Mesodermal cell (in vitro differentiated cells): Measurements from ENCODE around the gene VEPH1.

Experiments used
- H3K27ac ChIP-seq: 2 replicates; pipeline ENCODE4 v1.7.0; 2013; ENCODE audit warnings: mild to moderate bottlenecking, low read depth, low read length, moderate library complexity; ENCODE audit not compliant: severe bottlenecking
- H3K36me3 ChIP-seq: 2 replicates; pipeline ENCODE4 v1.7.1; 2013; ENCODE audit warnings: mild to moderate bottlenecking, low read length, moderate library complexity; ENCODE audit not compliant: control insufficient read depth, insufficient read depth
- H3K4me1 ChIP-seq: one replicate; pipeline ENCODE4 v1.7.1; 2013; ENCODE audit warnings: mild to moderate bottlenecking, low read length; ENCODE audit not compliant: insufficient read depth, control insufficient read depth, poor library complexity, severe bottlenecking
- H3K4me3 ChIP-seq: 2 replicates; pipeline ENCODE4 v1.7.0; 2013; ENCODE audit warnings: low read length, control low read depth, mild to moderate bottlenecking; ENCODE audit not compliant: insufficient read depth, poor library complexity, severe bottlenecking; ENCODE audit errors: extremely low read depth
- H3K9me3 ChIP-seq: 2 replicates; pipeline ENCODE4 v1.7.1; 2013; ENCODE audit warnings: mild to moderate bottlenecking, low read length, moderate library complexity; ENCODE audit not compliant: control insufficient read depth
- WGBS, 2 experiments: methylation state at CpG; one replicate each; pipeline ENCODE4 v1.1.5; 2013; ENCODE audit warnings: missing lambda C conversion rate in 2 of 2; ENCODE audit not compliant: insufficient coverage in 2 of 2; 5-methylcytosine and 5-hydroxymethylcytosine counted together

Gene VEPH1

GRCh38 chr3:157239082-157239704 lies 264.0 kb downstream of the VEPH1 start:
- H3K36me3 ChIP-seq = no peaks in the 10 kb centered on the region
- peaks cover 11% of the 10 kb centered on the region for H3K4me1 ChIP-seq
- H3K9me3 ChIP-seq = no peaks in the 10 kb centered on the region
- H3K4me3 ChIP-seq = no peak overlapping the region
- no peak overlapping the region for H3K27ac ChIP-seq
- WGBS, 2 experiments = 27 to 40% methylated on average over 4 of the region's 5 CpGs

DNA sequence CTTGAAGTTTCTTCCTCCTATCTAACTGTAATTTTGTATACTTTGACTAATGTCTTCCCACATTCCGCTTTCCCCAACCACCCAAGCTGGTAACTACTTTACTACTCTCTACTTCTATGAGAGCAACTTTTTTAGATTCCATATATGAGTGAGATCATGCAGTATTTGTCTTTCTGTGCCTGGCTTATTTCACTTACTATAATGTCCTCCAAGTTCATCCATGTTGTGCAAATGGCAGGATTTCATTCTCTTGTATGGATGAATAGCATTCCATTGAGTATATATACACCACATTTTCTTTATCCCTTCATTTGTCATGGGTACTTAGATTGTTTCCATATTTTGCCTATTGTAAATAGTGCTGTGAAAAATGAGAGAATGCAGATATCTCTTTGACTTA lies 264.8 kb downstream of the VEPH1 start:
- Histone ChIP-seq H3K4me3 (no peak overlapping the region), H3K36me3 (no peaks in the 10 kb centered on the region), H3K27ac (no peak overlapping the region), H3K4me1 (peaks cover 11% of the 10 kb centered on the region), H3K9me3 (no peaks in the 10 kb centered on the region)
- WGBS, 2 experiments = 100% methylated on average over 1 of the region's 1 CpG; no CpG with 5 or more reads in 1 of the 2 experiments

GRCh38 chr3:157237886-157238285 lies 265.3 kb downstream of the VEPH1 start:
- no peak overlapping the region for H3K4me3 ChIP-seq
- no peaks in the 10 kb centered on the region for H3K9me3 ChIP-seq
- H3K4me1 ChIP-seq = peaks cover 11% of the 10 kb centered on the region
- WGBS, 2 experiments = 25 to 67% methylated on average over 1 to 2 of the region's 3 CpGs
- H3K27ac ChIP-seq = peak overlapping the region; percentile 26
- H3K36me3 ChIP-seq = no peaks in the 10 kb centered on the region

DNA sequence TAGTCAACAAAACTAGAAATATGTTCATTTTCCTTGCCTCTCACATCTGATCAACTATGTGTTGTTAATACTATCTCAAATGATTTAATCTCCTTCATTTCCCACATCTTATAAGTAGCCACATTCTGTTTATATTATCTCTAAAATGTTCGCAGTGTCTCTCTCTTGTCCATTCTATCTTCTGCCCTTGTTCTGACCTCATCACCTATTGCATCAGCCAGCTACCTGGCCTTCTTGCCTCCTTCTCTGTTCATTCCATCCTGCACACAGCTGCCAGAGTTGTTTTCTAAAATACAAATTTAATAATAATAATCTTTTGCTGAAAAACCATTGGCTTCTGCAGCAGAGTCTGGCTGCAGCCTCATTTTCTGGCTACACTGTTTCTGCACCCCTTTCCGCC lies 267.9 kb downstream of the VEPH1 start:
- no peak overlapping the region for H3K27ac ChIP-seq
- 90 to 100% methylated on average over 2 of the region's 2 CpGs for WGBS, 2 experiments
- no peak overlapping the region for H3K4me3 ChIP-seq
- H3K4me1 ChIP-seq = peaks cover 11% of the 10 kb centered on the region
- no peaks in the 10 kb centered on the region for H3K9me3 ChIP-seq
- no peaks in the 10 kb centered on the region for H3K36me3 ChIP-seq

DNA sequence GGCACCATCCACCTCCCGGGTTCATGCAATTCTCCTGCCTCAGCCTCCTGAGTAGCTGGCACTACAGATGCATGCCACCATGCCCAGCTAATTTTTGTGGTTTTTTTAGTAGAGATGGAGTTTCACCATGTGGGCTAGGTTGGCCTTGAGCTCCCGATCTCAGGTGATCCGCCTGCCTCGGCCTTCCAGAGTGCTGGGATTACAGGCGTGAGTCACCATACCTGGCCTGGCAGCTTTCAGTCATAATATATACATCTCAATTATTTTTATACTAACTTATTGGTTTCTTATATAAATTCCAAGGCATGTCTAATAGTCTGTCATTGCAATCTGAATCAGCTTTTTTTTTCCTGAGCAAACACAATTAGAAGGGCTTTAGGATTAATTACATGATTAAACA lies 269.3 kb downstream of the VEPH1 start:
- WGBS, 2 experiments = 80 to 83% methylated on average over 1 of the region's 5 CpGs
- no peak overlapping the region for H3K27ac ChIP-seq
- no peak overlapping the region for H3K4me3 ChIP-seq
- no peaks in the 10 kb centered on the region for H3K9me3 ChIP-seq
- peaks cover 11% of the 10 kb centered on the region for H3K4me1 ChIP-seq
- H3K36me3 ChIP-seq = no peaks in the 10 kb centered on the region

GRCh38 chr3:157232141-157232540 lies 271.1 kb downstream of the VEPH1 start:
- no peak overlapping the region for H3K4me3 ChIP-seq
- WGBS, 2 experiments = 92 to 94% methylated on average over 3 of the region's 3 CpGs
- H3K9me3 ChIP-seq = no peaks in the 10 kb centered on the region
- H3K27ac ChIP-seq = no peak overlapping the region
- no peaks in the 10 kb centered on the region for H3K4me1 ChIP-seq
- no peaks in the 10 kb centered on the region for H3K36me3 ChIP-seq

- H3K27ac ChIP-seq = no peak overlapping the region
- no peak overlapping the region for H3K4me3 ChIP-seq
- no peaks in the 10 kb centered on the region for H3K4me1 ChIP-seq
- H3K36me3 ChIP-seq = no peaks in the 10 kb centered on the region
- H3K9me3 ChIP-seq = no peaks in the 10 kb centered on the region
- 100% methylated on average over 3 of the region's 3 CpGs; no CpG with 5 or more reads in 1 of the 2 experiments for WGBS, 2 experiments
These were observed 272.1 kb downstream of the VEPH1 start for GRCh38 chr3:157231071-157231470.

DNA sequence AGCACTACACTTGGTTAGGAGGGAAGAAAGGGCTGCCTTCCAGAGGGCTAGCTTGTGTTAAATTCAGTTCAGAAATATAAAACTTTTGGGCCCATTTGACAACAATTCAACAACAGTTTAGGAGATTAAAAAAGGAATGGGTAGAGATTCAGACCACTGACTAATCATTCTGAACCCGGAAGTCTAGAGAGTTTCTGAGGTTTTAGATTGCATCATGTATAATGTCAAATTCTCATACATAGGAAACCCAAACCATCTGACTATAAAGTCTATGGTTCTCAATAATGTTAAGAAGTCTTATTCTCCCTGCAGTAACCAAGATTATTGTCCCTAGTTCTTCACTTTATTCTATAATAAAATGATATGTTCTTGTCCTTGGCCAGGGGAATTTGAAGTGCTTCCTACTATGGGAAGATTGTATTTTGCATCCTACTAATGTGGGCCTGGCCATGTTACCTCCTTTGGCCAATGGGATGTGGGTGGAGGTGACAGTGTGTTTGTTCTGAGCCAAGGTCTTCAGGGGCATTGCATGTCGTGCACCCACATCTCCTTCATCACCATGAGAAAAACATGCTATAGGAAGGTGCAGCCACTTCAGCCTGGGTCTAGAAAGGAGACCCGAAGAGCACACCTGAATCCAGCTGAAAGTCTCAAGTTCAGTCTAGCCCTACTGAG lies 276.9 kb downstream of the VEPH1 start:
- H3K4me3 ChIP-seq = no peak overlapping the region
- H3K4me1 ChIP-seq = no peaks in the 10 kb centered on the region
- WGBS, 2 experiments = no CpG with 5 or more reads among the region's 3 CpGs
- no peaks in the 10 kb centered on the region for H3K36me3 ChIP-seq
- no peaks in the 10 kb centered on the region for H3K9me3 ChIP-seq
- no peak overlapping the region for H3K27ac ChIP-seq

GRCh38 chr3:157225001-157225400 lies 278.2 kb downstream of the VEPH1 start:
- H3K36me3 ChIP-seq = no peaks in the 10 kb centered on the region
- H3K4me1 ChIP-seq = no peaks in the 10 kb centered on the region
- H3K9me3 ChIP-seq = no peaks in the 10 kb centered on the region
- H3K27ac ChIP-seq = no peak overlapping the region
- no peak overlapping the region for H3K4me3 ChIP-seq
- WGBS, 2 experiments = no CpG with 5 or more reads among the region's 1 CpG

DNA sequence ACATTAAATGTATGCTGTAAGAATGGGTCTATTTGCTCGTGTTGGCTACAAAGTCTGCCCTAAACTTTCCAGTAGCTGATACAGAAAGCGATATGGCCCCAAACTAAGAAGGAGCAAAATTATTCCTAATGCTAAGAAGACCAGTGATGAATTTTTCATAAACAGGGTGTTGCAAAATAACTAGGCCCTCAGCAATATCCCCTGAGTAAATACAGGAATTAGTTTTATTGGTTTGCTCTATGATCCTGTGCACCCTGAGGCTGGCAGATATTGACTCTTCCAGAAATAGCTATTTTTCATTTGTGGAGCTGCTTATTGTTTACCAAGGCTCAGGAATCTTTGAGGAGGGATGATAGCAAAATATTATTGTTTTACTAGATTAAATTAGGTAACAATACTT lies 282.3 kb downstream of the VEPH1 start:
- H3K36me3 ChIP-seq = no peaks in the 10 kb centered on the region
- H3K4me1 ChIP-seq = no peaks in the 10 kb centered on the region
- no peak overlapping the region for H3K4me3 ChIP-seq
- H3K27ac ChIP-seq = no peak overlapping the region
- no peaks in the 10 kb centered on the region for H3K9me3 ChIP-seq
- 100% methylated on average over 1 of the region's 2 CpGs; no CpG with 5 or more reads in 1 of the 2 experiments for WGBS, 2 experiments

- no peaks in the 10 kb centered on the region for H3K4me1 ChIP-seq
- H3K27ac ChIP-seq = no peak overlapping the region
- H3K9me3 ChIP-seq = no peaks in the 10 kb centered on the region
- no peak overlapping the region for H3K4me3 ChIP-seq
- no peaks in the 10 kb centered on the region for H3K36me3 ChIP-seq
- 90 to 100% methylated on average over 1 of the region's 1 CpG for WGBS, 2 experiments
These were observed 283.0 kb downstream of the VEPH1 start for GRCh38 chr3:157220211-157220610.
